ENCODE results near the gene CFL2. TPM values are rescaled to one million over a fixed set of nuclear protein-coding genes. Genes with fewer than 3 reads are reported as not detected.

CFL2 gene
- total RNA-seq, 2 donors from 2014 or later: 7.0 to 44.8 TPM

GRCh38 chr14:34678735-34679134 lies 35.7 kb downstream of the CFL2 start:
- intact Hi-C loops (cut with DNase I): no loop called here
- Histone ChIP-seq H3K4me1 (no peaks in the 10 kb centered on the region), H3K36me3 (no peaks in the 10 kb centered on the region), H3K27me3 (no peaks in the 10 kb centered on the region), H3K9ac (ENCODE audit: low read depth in 2 of 2, low read length in 2 of 2) (no peak overlapping the region), H3K4me3 (no peak overlapping the region), H3K9me3 (no peaks in the 10 kb centered on the region), H3K27ac (no peak overlapping the region)
- no peak for DNase-seq
- TF ChIP-seq, protein P1, sequence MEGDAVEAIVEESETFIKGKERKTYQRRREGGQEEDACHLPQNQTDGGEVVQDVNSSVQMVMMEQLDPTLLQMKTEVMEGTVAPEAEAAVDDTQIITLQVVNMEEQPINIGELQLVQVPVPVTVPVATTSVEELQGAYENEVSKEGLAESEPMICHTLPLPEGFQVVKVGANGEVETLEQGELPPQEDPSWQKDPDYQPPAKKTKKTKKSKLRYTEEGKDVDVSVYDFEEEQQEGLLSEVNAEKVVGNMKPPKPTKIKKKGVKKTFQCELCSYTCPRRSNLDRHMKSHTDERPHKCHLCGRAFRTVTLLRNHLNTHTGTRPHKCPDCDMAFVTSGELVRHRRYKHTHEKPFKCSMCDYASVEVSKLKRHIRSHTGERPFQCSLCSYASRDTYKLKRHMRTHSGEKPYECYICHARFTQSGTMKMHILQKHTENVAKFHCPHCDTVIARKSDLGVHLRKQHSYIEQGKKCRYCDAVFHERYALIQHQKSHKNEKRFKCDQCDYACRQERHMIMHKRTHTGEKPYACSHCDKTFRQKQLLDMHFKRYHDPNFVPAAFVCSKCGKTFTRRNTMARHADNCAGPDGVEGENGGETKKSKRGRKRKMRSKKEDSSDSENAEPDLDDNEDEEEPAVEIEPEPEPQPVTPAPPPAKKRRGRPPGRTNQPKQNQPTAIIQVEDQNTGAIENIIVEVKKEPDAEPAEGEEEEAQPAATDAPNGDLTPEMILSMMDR (IDR thresholded peaks at IDR 0.05): no peak

DNA sequence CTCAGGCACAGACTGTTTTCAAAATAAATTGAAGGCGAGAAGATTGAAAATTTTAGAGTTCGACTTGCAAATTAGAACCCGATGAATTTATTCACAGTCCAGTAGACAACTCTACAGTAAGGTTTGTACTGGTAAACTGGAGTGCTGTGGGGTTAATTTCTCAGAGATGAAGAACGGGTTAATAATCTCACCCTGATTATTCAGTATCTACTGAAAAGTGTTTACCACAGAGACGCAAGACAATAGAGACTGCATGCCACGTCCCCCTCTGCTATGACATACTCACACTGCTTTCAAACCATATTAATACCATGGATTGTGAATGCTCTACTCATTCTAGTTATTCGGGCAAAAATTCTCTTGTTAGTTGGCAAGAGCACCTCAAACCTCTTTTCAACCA lies 36.1 kb downstream of the CFL2 start:
- no peak overlapping the region for H3K9ac ChIP-seq (ENCODE audit: low read depth in 2 of 2, low read length in 2 of 2)
- intact Hi-C loops (cut with DNase I): no loop called here

GRCh38 chr14:34676516-34677211 lies 37.7 kb downstream of the CFL2 start:
- H3K27ac ChIP-seq: no peak overlapping the region
- no peaks in the 10 kb centered on the region for H3K9me3 ChIP-seq
- H3K4me1 ChIP-seq: no peaks in the 10 kb centered on the region
- no peak for DNase-seq
- no peak overlapping the region for H3K4me3 ChIP-seq
- no peaks in the 10 kb centered on the region for H3K27me3 ChIP-seq
- intact Hi-C loops (cut with DNase I): no loop called here
- H3K9ac ChIP-seq (ENCODE audit: low read depth in 2 of 2, low read length in 2 of 2): no peak overlapping the region
- H3K36me3 ChIP-seq: no peaks in the 10 kb centered on the region
- TF ChIP-seq, protein P1 (IDR thresholded peaks at IDR 0.05): no peak

More for the DNA sequence above, 36.1 kb downstream of the CFL2 start:
- no peaks in the 10 kb centered on the region for H3K27me3 ChIP-seq
- DNase-seq: no peak
- no peaks in the 10 kb centered on the region for H3K36me3 ChIP-seq
- TF ChIP-seq, protein P1 (IDR thresholded peaks at IDR 0.05): no peak
- no peak overlapping the region for H3K27ac ChIP-seq
- no peak overlapping the region for H3K4me3 ChIP-seq
- H3K9me3 ChIP-seq: no peaks in the 10 kb centered on the region
- no peaks in the 10 kb centered on the region for H3K4me1 ChIP-seq

- TF ChIP-seq, protein P1 (IDR thresholded peaks at IDR 0.05): no peak
- intact Hi-C loops (cut with DNase I): loop anchor here (2.0 kb wide), 1 partner anchor 49 kb away; no protein-coding TSS in a partner anchor
- H3K27me3 ChIP-seq: no peaks in the 10 kb centered on the region
- H3K4me3 ChIP-seq: no peak overlapping the region
- DNase-seq: no peak
- H3K4me1 ChIP-seq: no peaks in the 10 kb centered on the region
- no peak overlapping the region for H3K27ac ChIP-seq
- no peaks in the 10 kb centered on the region for H3K36me3 ChIP-seq
- H3K9me3 ChIP-seq: no peaks in the 10 kb centered on the region
- H3K9ac ChIP-seq (ENCODE audit: low read depth in 2 of 2, low read length in 2 of 2): no peak overlapping the region
These were observed 40.7 kb downstream of the CFL2 start for GRCh38 chr14:34673702-34674101.

- H3K27me3 ChIP-seq: no peaks in the 10 kb centered on the region
- intact Hi-C loops (cut with DNase I): loop anchor here (2.0 kb wide), 1 partner anchor 51 kb away; no protein-coding TSS in a partner anchor
- no peaks in the 10 kb centered on the region for H3K4me1 ChIP-seq
- TF ChIP-seq, protein P1 (IDR thresholded peaks at IDR 0.05): no peak
- no peak overlapping the region for H3K9ac ChIP-seq (ENCODE audit: low read depth in 2 of 2, low read length in 2 of 2)
- H3K27ac ChIP-seq: no peak overlapping the region
- no peak overlapping the region for H3K4me3 ChIP-seq
- no peaks in the 10 kb centered on the region for H3K36me3 ChIP-seq
- DNase-seq: no peak
- H3K9me3 ChIP-seq: no peaks in the 10 kb centered on the region
These were observed 42.7 kb downstream of the CFL2 start for GRCh38 chr14:34671716-34672115.

Data from colonic mucosa (tissue), 4 donors.